K562 (cell line): Measurements from ENCODE around the gene CTBP2.

Experiments
- BRF1 ChIP-seq: IDR thresholded peaks from 3 replicates; pipeline ENCODE4 v1.6.1; 2011; ENCODE audit warnings: borderline replicate concordance, mild to moderate bottlenecking; ENCODE audit not compliant: insufficient read length; ENCODE audit errors: extremely low read depth
- CTCF ChIP-seq, 3 experiments: IDR thresholded peaks in 2 of 3; conservative IDR thresholded peaks in 1 of 3; 2 replicates each; pipeline ENCODE4 v1.5.1; 2011 to 2012; ENCODE audit warnings: low read length in 3 of 3, mild to moderate bottlenecking in 3 of 3, control low read depth in 2 of 3, improper control_type of control experiment in 1 of 3, inconsistent platforms in 1 of 3, low read depth in 1 of 3, mixed read lengths in 1 of 3, moderate library complexity in 1 of 3; ENCODE audit not compliant: insufficient read depth in 2 of 3
- EZH2 ChIP-seq: IDR thresholded peaks from 2 replicates; pipeline ENCODE4 v1.6.1; 2012; ENCODE audit warnings: low read depth, mild to moderate bottlenecking, inconsistent platforms, low read length, borderline replicate concordance
- GABPA ChIP-seq: fragments of 200-800 bp; sonication (Bioruptor generic); conservative IDR thresholded peaks from 2 replicates; pipeline ENCODE4 v1.6.1; 2016; ENCODE audit warnings: low read depth, missing genetic modification characterization, missing compliant biosample characterization
- NEUROD1 ChIP-seq: fragments of 150-350 bp; IDR thresholded peaks from 2 replicates; pipeline ENCODE4 v1.6.1; 2014; ENCODE audit warnings: borderline replicate concordance, low read length, low read depth; ENCODE audit not compliant: partially characterized antibody
- NR2C1 ChIP-seq, 2 experiments: fragments of 450-650 bp; IDR thresholded peaks; 2 replicates each; pipeline ENCODE4 v1.6.1; 2017; ENCODE audit warnings: mild to moderate bottlenecking in 2 of 2, antibody characterized with exemption in 1 of 2, inconsistent platforms in 1 of 2, missing compliant biosample characterization in 1 of 2, missing genetic modification characterization in 1 of 2
- SMAD1 ChIP-seq: fragments of 150-350 bp; IDR thresholded peaks from 2 replicates; pipeline ENCODE4 v1.6.1; 2014; ENCODE audit warnings: low read length, low read depth; ENCODE audit not compliant: partially characterized antibody
- SMC3 ChIP-seq: conservative IDR thresholded peaks from 2 replicates; pipeline ENCODE4 v1.6.1; 2011; ENCODE audit warnings: low read depth, low read length, improper control_type of control experiment; ENCODE audit not compliant: insufficient read depth
- SP1 ChIP-seq: sonication (generic); formaldehyde crosslinking; IDR thresholded peaks from 2 replicates; pipeline ENCODE4 v1.8.1; 2022; ENCODE audit warnings: mild to moderate bottlenecking, missing genetic modification reagents
- TARDBP ChIP-seq: fragments of 450-650 bp; IDR thresholded peaks from 2 replicates; pipeline ENCODE4 v1.6.1; 2016
- ZBTB43 ChIP-seq: sonication (generic); formaldehyde crosslinking; IDR thresholded peaks from 2 replicates; pipeline ENCODE4 v1.8.0; 2023; ENCODE audit warnings: mild to moderate bottlenecking, missing genetic modification reagents
- ZNF431 ChIP-seq: sonication (generic); formaldehyde crosslinking; IDR thresholded peaks from 2 replicates; pipeline ENCODE4 v1.8.0; 2022; ENCODE audit warnings: mild to moderate bottlenecking, missing genetic modification reagents

DNA sequence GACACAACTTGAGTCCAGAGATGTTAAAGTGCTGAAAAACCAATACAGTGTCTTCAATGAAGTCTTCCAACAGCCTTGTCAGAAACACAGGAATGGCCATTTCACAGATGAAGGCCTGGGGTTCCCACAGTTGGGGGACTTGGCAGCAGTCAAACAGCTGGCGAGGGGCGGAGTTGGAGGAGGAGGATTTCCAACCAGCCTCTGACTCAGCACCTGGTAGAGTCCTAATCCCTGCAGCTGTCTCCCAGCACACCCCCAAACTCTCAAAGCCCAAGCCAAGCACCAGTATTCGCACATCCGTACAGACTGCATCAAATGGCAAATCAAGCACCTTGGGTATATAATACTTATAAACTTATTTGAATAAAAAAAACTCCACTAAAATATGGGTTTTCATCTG is 28.0 kb downstream of the CTBP2 start:
- no peak for TF ChIP-seq TARDBP
- no peak for TF ChIP-seq CTCF (IDR thresholded peaks at IDR 0.05 in 2 of 3, conservative IDR thresholded peaks at IDR 0.05 in 1 of 3; ENCODE audit: insufficient read depth in 2 of 3, low read depth in 1 of 3, low read length in 3 of 3)
- no peak for TF ChIP-seq SP1 (CRISPR knock-in tag)
- TF ChIP-seq NEUROD1 = no peak
- no peak for TF ChIP-seq ZBTB43 (CRISPR knock-in tag)
- TF ChIP-seq SMAD1 = no peak
- TF ChIP-seq BRF1 = no peak
- TF ChIP-seq SMC3 = no peak
- TF ChIP-seq EZH2 = no peak
- no peak for TF ChIP-seq GABPA
- TF ChIP-seq ZNF431 (CRISPR knock-in tag) = no peak
- no peak for TF ChIP-seq NR2C1 (IDR thresholded peaks at IDR 0.05)
- no peak for TF ChIP-seq NR2C1 (tag; IDR thresholded peaks at IDR 0.05)
